ENCODE results near the gene DUOX2.

DNA sequence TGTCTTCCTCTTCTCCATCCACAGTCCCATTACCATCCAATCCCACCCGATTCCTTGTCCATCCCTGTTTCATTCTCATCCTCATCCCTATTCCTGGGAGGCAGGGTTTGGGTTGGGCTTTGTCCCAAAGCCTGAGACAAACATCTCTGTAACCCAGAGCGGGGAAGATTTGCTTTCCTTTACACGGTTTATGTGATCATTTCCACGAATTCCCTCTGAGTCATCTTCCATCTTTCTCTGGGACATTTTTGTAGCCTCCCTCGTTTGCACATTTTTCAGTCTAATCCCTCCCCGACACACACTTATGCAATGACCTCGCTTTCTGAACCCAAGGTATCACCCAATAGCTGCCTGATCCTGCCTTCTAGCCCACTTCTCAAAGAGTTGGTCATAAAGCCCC, 22.8 kb downstream of the DUOX2 start:
- TF ChIP-seq, protein P1, sequence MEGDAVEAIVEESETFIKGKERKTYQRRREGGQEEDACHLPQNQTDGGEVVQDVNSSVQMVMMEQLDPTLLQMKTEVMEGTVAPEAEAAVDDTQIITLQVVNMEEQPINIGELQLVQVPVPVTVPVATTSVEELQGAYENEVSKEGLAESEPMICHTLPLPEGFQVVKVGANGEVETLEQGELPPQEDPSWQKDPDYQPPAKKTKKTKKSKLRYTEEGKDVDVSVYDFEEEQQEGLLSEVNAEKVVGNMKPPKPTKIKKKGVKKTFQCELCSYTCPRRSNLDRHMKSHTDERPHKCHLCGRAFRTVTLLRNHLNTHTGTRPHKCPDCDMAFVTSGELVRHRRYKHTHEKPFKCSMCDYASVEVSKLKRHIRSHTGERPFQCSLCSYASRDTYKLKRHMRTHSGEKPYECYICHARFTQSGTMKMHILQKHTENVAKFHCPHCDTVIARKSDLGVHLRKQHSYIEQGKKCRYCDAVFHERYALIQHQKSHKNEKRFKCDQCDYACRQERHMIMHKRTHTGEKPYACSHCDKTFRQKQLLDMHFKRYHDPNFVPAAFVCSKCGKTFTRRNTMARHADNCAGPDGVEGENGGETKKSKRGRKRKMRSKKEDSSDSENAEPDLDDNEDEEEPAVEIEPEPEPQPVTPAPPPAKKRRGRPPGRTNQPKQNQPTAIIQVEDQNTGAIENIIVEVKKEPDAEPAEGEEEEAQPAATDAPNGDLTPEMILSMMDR (IDR thresholded peaks at IDR 0.05; ENCODE audit: low read length): no peak
- TF ChIP-seq EZH2 (IDR thresholded peaks at IDR 0.05; ENCODE audit: borderline replicate concordance, low read length): no peak

Measured in OCI-LY1 (cell line).